ENCODE measurements around the gene MAP2. TPM values are rescaled to one million over a fixed set of nuclear protein-coding genes. Genes with fewer than 3 reads are reported as not detected.
"Not testable (repeated sequence)": the region's sequence is repeated elsewhere in the genome, so short reads cannot be mapped to it uniquely, and the experiment has no call there.

Gene MAP2
- total and polyA plus RNA-seq, 4 donors: 215 to 669 (median 469) TPM

GRCh38 chr2:209591021-209591420 lies 167.2 kb downstream of the MAP2 start:
- DNase-seq (ENCODE audit: low read depth in 4 of 6, low spot score in 6 of 6): peak in 1 of 6 donors; percentile 47
- 13% methylated on average over 1 of the region's 2 CpGs for WGBS (ENCODE audit: insufficient coverage)
- Histone ChIP-seq H3K36me3 (ENCODE audit: control insufficient read depth, insufficient read depth, low read length) (no peaks in the 10 kb centered on the region), H3K4me1 (ENCODE audit: control insufficient read depth, insufficient read depth, low read length) (no peaks in the 10 kb centered on the region), H3K9me3 (ENCODE audit: control insufficient read depth, insufficient read depth, low read length) (no peaks in the 10 kb centered on the region), H3K27ac (ENCODE audit: low read depth, low read length) (no peak overlapping the region), H3K4me3 (ENCODE audit: low read depth, low read length) (no peak overlapping the region), H3K27me3 (ENCODE audit: control insufficient read depth, insufficient read depth, low read length) (no peaks in the 10 kb centered on the region)

- no peak for DNase-seq (ENCODE audit: low read depth in 4 of 6, low spot score in 6 of 6)
- no peaks in the 10 kb centered on the region for H3K36me3 ChIP-seq (ENCODE audit: control insufficient read depth, insufficient read depth, low read length)
- H3K4me3 ChIP-seq (ENCODE audit: low read depth, low read length): no peak overlapping the region
- 17% methylated on average over 1 of the region's 3 CpGs for WGBS (ENCODE audit: insufficient coverage)
- no peaks in the 10 kb centered on the region for H3K4me1 ChIP-seq (ENCODE audit: control insufficient read depth, insufficient read depth, low read length)
- no peaks in the 10 kb centered on the region for H3K27me3 ChIP-seq (ENCODE audit: control insufficient read depth, insufficient read depth, low read length)
- no peaks in the 10 kb centered on the region for H3K9me3 ChIP-seq (ENCODE audit: control insufficient read depth, insufficient read depth, low read length)
- H3K27ac ChIP-seq (ENCODE audit: low read depth, low read length): no peak overlapping the region
Measured at GRCh38 chr2:209592106-209592505, 168.3 kb downstream of the MAP2 start.

- 70% methylated on average over 5 of the region's 6 CpGs for WGBS (ENCODE audit: insufficient coverage)
- no peak for DNase-seq (ENCODE audit: low read depth in 4 of 6, low spot score in 6 of 6)
Measured at GRCh38 chr2:209593930-209594329, 170.1 kb downstream of the MAP2 start.

GRCh38 chr2:209596262-209596661 lies 172.4 kb downstream of the MAP2 start:
- DNase-seq (ENCODE audit: low read depth in 4 of 6, low spot score in 6 of 6): no peak
- H3K27ac ChIP-seq (ENCODE audit: low read depth, low read length): no peak overlapping the region
- no CpG with 5 or more reads among the region's 4 CpGs for WGBS (ENCODE audit: insufficient coverage)

More at GRCh38 chr2:209593930-209594329, 170.1 kb downstream of the MAP2 start:
- H3K4me3 ChIP-seq (ENCODE audit: low read depth, low read length): no peak overlapping the region
- H3K4me1 ChIP-seq (ENCODE audit: control insufficient read depth, insufficient read depth, low read length): no peaks in the 10 kb centered on the region
- no peak overlapping the region for H3K27ac ChIP-seq (ENCODE audit: low read depth, low read length)
- H3K9me3 ChIP-seq (ENCODE audit: control insufficient read depth, insufficient read depth, low read length): no peaks in the 10 kb centered on the region
- no peaks in the 10 kb centered on the region for H3K36me3 ChIP-seq (ENCODE audit: control insufficient read depth, insufficient read depth, low read length)
- no peaks in the 10 kb centered on the region for H3K27me3 ChIP-seq (ENCODE audit: control insufficient read depth, insufficient read depth, low read length)

GRCh38 chr2:209598227-209598626 lies 174.4 kb downstream of the MAP2 start:
- not testable (repeated sequence) for H3K36me3 ChIP-seq (ENCODE audit: control insufficient read depth, insufficient read depth, low read length); DNase-seq (ENCODE audit: low read depth in 4 of 6, low spot score in 6 of 6); H3K4me1 ChIP-seq (ENCODE audit: control insufficient read depth, insufficient read depth, low read length); H3K9me3 ChIP-seq (ENCODE audit: control insufficient read depth, insufficient read depth, low read length); H3K4me3 ChIP-seq (ENCODE audit: low read depth, low read length); H3K27me3 ChIP-seq (ENCODE audit: control insufficient read depth, insufficient read depth, low read length); H3K27ac ChIP-seq (ENCODE audit: low read depth, low read length)
- WGBS (ENCODE audit: insufficient coverage): 100% methylated on average over 1 of the region's 6 CpGs

More at GRCh38 chr2:209596262-209596661, 172.4 kb downstream of the MAP2 start:
- no peaks in the 10 kb centered on the region for H3K4me1 ChIP-seq (ENCODE audit: control insufficient read depth, insufficient read depth, low read length)
- peaks cover 1% of the 10 kb centered on the region for H3K9me3 ChIP-seq (ENCODE audit: control insufficient read depth, insufficient read depth, low read length)
- no peaks in the 10 kb centered on the region for H3K36me3 ChIP-seq (ENCODE audit: control insufficient read depth, insufficient read depth, low read length)
- H3K4me3 ChIP-seq (ENCODE audit: low read depth, low read length): no peak overlapping the region
- no peaks in the 10 kb centered on the region for H3K27me3 ChIP-seq (ENCODE audit: control insufficient read depth, insufficient read depth, low read length)

- H3K27me3 ChIP-seq (ENCODE audit: control insufficient read depth, insufficient read depth, low read length): no peaks in the 10 kb centered on the region
- H3K9me3 ChIP-seq (ENCODE audit: control insufficient read depth, insufficient read depth, low read length): peaks cover 1% of the 10 kb centered on the region
- H3K27ac ChIP-seq (ENCODE audit: low read depth, low read length): no peak overlapping the region
- no peak overlapping the region for H3K4me3 ChIP-seq (ENCODE audit: low read depth, low read length)
- 28% methylated on average over 2 of the region's 5 CpGs for whole genome bisulfite sequencing (ENCODE audit: insufficient coverage)
- peak in 1 of 6 donors; percentile 40 for DNase-seq (ENCODE audit: low read depth in 4 of 6, low spot score in 6 of 6)
- no peaks in the 10 kb centered on the region for H3K4me1 ChIP-seq (ENCODE audit: control insufficient read depth, insufficient read depth, low read length)
- no peaks in the 10 kb centered on the region for H3K36me3 ChIP-seq (ENCODE audit: control insufficient read depth, insufficient read depth, low read length)
Measured at GRCh38 chr2:209600341-209601171, 176.7 kb downstream of the MAP2 start.

GRCh38 chr2:209601497-209601896 lies 177.7 kb downstream of the MAP2 start:
- no peaks in the 10 kb centered on the region for H3K27me3 ChIP-seq (ENCODE audit: control insufficient read depth, insufficient read depth, low read length)
- H3K4me1 ChIP-seq (ENCODE audit: control insufficient read depth, insufficient read depth, low read length): no peaks in the 10 kb centered on the region
- H3K27ac ChIP-seq (ENCODE audit: low read depth, low read length): no peak overlapping the region
- peak in 1 of 6 donors; percentile 38 for DNase-seq (ENCODE audit: low read depth in 4 of 6, low spot score in 6 of 6)
- WGBS (ENCODE audit: insufficient coverage): no CpG with 5 or more reads among the region's 1 CpG
- H3K9me3 ChIP-seq (ENCODE audit: control insufficient read depth, insufficient read depth, low read length): peaks cover 1% of the 10 kb centered on the region
- no peaks in the 10 kb centered on the region for H3K36me3 ChIP-seq (ENCODE audit: control insufficient read depth, insufficient read depth, low read length)
- H3K4me3 ChIP-seq (ENCODE audit: low read depth, low read length): no peak overlapping the region

- Histone ChIP-seq H3K36me3 (ENCODE audit: control insufficient read depth, insufficient read depth, low read length) (no peaks in the 10 kb centered on the region), H3K4me3 (ENCODE audit: low read depth, low read length) (no peak overlapping the region), H3K4me1 (ENCODE audit: control insufficient read depth, insufficient read depth, low read length) (no peaks in the 10 kb centered on the region), H3K9me3 (ENCODE audit: control insufficient read depth, insufficient read depth, low read length) (peaks cover 1% of the 10 kb centered on the region), H3K27ac (ENCODE audit: low read depth, low read length) (no peak overlapping the region), H3K27me3 (ENCODE audit: control insufficient read depth, insufficient read depth, low read length) (no peaks in the 10 kb centered on the region)
- no CpG with 5 or more reads among the region's 1 CpG for WGBS (ENCODE audit: insufficient coverage)
- DNase-seq (ENCODE audit: low read depth in 4 of 6, low spot score in 6 of 6): no peak
Measured at GRCh38 chr2:209602259-209602658, 178.4 kb downstream of the MAP2 start.

GRCh38 chr2:209609531-209609930 lies 185.7 kb downstream of the MAP2 start:
- Histone ChIP-seq H3K27me3 (ENCODE audit: control insufficient read depth, insufficient read depth, low read length) (no peaks in the 10 kb centered on the region), H3K36me3 (ENCODE audit: control insufficient read depth, insufficient read depth, low read length) (no peaks in the 10 kb centered on the region), H3K4me3 (ENCODE audit: low read depth, low read length) (no peak overlapping the region), H3K9me3 (ENCODE audit: control insufficient read depth, insufficient read depth, low read length) (no peaks in the 10 kb centered on the region), H3K27ac (ENCODE audit: low read depth, low read length) (no peak overlapping the region), H3K4me1 (ENCODE audit: control insufficient read depth, insufficient read depth, low read length) (peaks cover 3% of the 10 kb centered on the region)
- no peak for DNase-seq (ENCODE audit: low read depth in 4 of 6, low spot score in 6 of 6)
- no CpG with 5 or more reads among the region's 2 CpGs for WGBS (ENCODE audit: insufficient coverage)

GRCh38 chr2:209610631-209611030 lies 186.8 kb downstream of the MAP2 start:
- peaks cover 3% of the 10 kb centered on the region for H3K4me1 ChIP-seq (ENCODE audit: control insufficient read depth, insufficient read depth, low read length)
- WGBS (ENCODE audit: insufficient coverage): no CpG with 5 or more reads among the region's 1 CpG
- no peak overlapping the region for H3K27ac ChIP-seq (ENCODE audit: low read depth, low read length)
- peaks cover 2% of the 10 kb centered on the region for H3K36me3 ChIP-seq (ENCODE audit: control insufficient read depth, insufficient read depth, low read length)
- no peak overlapping the region for H3K4me3 ChIP-seq (ENCODE audit: low read depth, low read length)
- no peaks in the 10 kb centered on the region for H3K27me3 ChIP-seq (ENCODE audit: control insufficient read depth, insufficient read depth, low read length)
- no peaks in the 10 kb centered on the region for H3K9me3 ChIP-seq (ENCODE audit: control insufficient read depth, insufficient read depth, low read length)
- DNase-seq (ENCODE audit: low read depth in 4 of 6, low spot score in 6 of 6): no peak
